H1 (cell line): Measurements from ENCODE around the gene OR5K3. TPM values are rescaled to one million over a fixed set of nuclear protein-coding genes. Genes with fewer than 3 reads are reported as not detected.

ENCODE experiments used
- EZH2 ChIP-seq: fragments of 200-600 bp; sonication (generic); IDR thresholded peaks from 2 replicates; pipeline ENCODE4 v1.7.1; 2012; ENCODE audit warnings: low read depth, mild to moderate bottlenecking, moderate library complexity, low read length, inconsistent platforms; ENCODE audit not compliant: severe bottlenecking
- JUND ChIP-seq: IDR thresholded peaks from 2 replicates; pipeline ENCODE4 v1.6.1; 2011; ENCODE audit warnings: mild to moderate bottlenecking, improper control_type of control experiment, low read length
- NRF1 ChIP-seq: IDR thresholded peaks from 2 replicates; pipeline ENCODE4 v1.6.1; 2011; ENCODE audit warnings: mild to moderate bottlenecking, low read depth, low read length, improper control_type of control experiment
- RNF2 ChIP-seq: fragments of 200-900, 300-1000 bp; sonication (generic); IDR thresholded peaks from 2 replicates; pipeline ENCODE4 v1.7.1; 2016; ENCODE audit warnings: borderline replicate concordance, low read depth, mild to moderate bottlenecking, antibody characterized with exemption, low read length; ENCODE audit not compliant: poor library complexity, severe bottlenecking; ENCODE audit errors: missing control alignments
- SRF ChIP-seq: IDR thresholded peaks from 2 replicates; pipeline ENCODE4 v1.6.1; 2011; ENCODE audit warnings: mild to moderate bottlenecking, low read depth, low read length, moderate library complexity
- polyA plus RNA-seq, 7 experiments: library from polyadenylated mRNA; depleted of rRNA in 3 of 7; stranded (reverse) in 5 of 7; unstranded in 2 of 7; fragments of >200 nt in 5 of 7; fragments of 200-250 nt in 2 of 7; gene quantifications; 1 replicate in 5 of 7; 2 replicates in 1 of 7; 4 replicates in 1 of 7; pipeline versions ENCODE4 v1.2.1 to v1.2.3, GENCODE V29; 2011 to 2013; ENCODE audit warnings: missing spikeins in 2 of 7, mixed read lengths in 2 of 7
- total RNA-seq: library from RNA; stranded (reverse); fragmentation: NEBNext Ultra II Directional; extraction: Animal tissue kit (Norgen Biotek cat#: 25700); gene quantifications from 2 replicates; pipeline ENCODE4 v1.2.1, GENCODE V29; 2021
- TF ChIP-seq, protein P1 (sequence below): IDR thresholded peaks from 2 replicates; pipeline ENCODE4 v1.6.1; 2011; ENCODE audit warnings: low read length, improper control_type of control experiment
- TF ChIP-seq, protein P2 (sequence below), 3 experiments: IDR thresholded peaks; 1 replicate in 2 of 3; 2 replicates in 1 of 3; pipeline versions ENCODE4 v1.5.1 to v1.6.1; 2011; ENCODE audit warnings: low read length in 3 of 3, mild to moderate bottlenecking in 3 of 3, inconsistent platforms in 2 of 3, low read depth in 1 of 3, moderate library complexity in 1 of 3; ENCODE audit not compliant: insufficient read depth in 1 of 3; ENCODE audit errors: control extremely low read depth in 1 of 3

OR5K3 gene
- total and polyA plus RNA-seq, 2 of the 8 experiments (the other 6 are each of a cell fraction or from before 2014, with no cell fraction given), result not detected

DNA sequence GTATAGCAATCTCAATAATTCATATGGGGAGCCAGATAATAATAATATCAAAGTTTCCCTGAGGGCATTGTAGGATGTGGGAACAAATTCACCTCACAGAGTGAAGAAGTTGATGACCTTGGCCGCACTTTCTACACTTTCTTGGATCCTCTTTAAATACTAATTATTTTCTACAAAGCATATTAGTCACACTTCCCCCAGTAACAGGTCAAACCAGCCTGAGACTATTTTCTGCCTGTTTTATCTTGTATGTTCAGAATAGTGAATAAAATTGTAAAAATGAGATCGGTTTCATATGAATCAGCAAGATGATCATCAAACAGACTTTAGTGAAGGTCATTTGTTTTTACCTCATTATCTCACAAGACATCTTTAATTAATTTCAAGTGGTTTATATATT, 2.3 kb upstream of the OR5K3 start (continued):
- TF ChIP-seq, protein P1, sequence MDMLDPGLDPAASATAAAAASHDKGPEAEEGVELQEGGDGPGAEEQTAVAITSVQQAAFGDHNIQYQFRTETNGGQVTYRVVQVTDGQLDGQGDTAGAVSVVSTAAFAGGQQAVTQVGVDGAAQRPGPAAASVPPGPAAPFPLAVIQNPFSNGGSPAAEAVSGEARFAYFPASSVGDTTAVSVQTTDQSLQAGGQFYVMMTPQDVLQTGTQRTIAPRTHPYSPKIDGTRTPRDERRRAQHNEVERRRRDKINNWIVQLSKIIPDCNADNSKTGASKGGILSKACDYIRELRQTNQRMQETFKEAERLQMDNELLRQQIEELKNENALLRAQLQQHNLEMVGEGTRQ, result no peak
- TF ChIP-seq NRF1 (no peak), RNF2 (no peak), EZH2 (no peak), JUND (no peak), SRF (no peak)
- TF ChIP-seq, protein P2, sequence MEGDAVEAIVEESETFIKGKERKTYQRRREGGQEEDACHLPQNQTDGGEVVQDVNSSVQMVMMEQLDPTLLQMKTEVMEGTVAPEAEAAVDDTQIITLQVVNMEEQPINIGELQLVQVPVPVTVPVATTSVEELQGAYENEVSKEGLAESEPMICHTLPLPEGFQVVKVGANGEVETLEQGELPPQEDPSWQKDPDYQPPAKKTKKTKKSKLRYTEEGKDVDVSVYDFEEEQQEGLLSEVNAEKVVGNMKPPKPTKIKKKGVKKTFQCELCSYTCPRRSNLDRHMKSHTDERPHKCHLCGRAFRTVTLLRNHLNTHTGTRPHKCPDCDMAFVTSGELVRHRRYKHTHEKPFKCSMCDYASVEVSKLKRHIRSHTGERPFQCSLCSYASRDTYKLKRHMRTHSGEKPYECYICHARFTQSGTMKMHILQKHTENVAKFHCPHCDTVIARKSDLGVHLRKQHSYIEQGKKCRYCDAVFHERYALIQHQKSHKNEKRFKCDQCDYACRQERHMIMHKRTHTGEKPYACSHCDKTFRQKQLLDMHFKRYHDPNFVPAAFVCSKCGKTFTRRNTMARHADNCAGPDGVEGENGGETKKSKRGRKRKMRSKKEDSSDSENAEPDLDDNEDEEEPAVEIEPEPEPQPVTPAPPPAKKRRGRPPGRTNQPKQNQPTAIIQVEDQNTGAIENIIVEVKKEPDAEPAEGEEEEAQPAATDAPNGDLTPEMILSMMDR (IDR thresholded peaks at IDR 0.05; ENCODE audit: control extremely low read depth in 1 of 3, insufficient read depth in 1 of 3, low read depth in 1 of 3, low read length in 3 of 3), result no peak
- TF ChIP-seq, all 59 proteins: peak for 0
